Testis (tissue), 2 donors: Measurements from ENCODE around the gene RIC3.

Source experiments
- POLR2A ChIP-seq: fragments of 450-650 bp; IDR thresholded peaks from one replicate; pipeline ENCODE4 v1.6.1; 2017; ENCODE audit warnings: antibody characterized with exemption, mild to moderate bottlenecking, moderate library complexity
- TF ChIP-seq, protein P1 (sequence below), 3 experiments: fragments of 450-650 bp in 2 of 3; fragments of 200-600 bp in 1 of 3; sonication (generic) in 1 of 3; IDR thresholded peaks; one replicate each; pipeline ENCODE4 v1.5.1; 2016 to 2019; ENCODE audit warnings: antibody characterized with exemption in 3 of 3, mild to moderate bottlenecking in 2 of 3, moderate library complexity in 1 of 3

DNA sequence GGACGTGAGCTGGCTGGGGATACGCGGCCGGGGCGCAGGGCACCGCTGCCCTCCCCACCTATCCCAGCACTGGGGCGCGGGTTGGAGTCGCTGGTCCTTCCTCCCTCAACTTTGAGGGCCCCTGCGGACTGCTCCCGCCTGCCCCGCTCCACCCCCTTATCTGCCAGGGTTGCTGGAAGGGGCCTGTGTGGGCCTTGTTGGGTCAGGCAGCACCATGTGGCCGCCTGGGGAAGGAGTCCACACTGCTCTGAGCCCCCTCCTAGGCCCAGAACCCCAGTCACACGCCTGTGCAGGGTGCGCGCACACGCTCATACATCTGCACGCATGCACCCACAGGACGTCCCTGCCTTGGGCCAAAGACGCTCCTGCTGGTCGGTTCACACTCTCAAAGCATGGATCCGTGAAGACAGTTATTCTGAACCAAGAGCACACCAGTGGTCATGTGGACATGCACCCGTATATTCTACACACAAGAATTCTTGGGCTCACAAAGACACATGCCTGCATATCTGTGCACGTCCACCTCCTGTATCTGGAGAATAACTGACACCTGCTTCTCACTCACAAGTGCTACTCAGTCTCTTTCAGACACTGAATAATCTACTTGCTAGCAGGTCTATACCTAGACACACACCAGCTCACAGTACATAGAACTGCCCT lies 87.1 kb downstream of the RIC3 start:
- TF ChIP-seq, protein P1, sequence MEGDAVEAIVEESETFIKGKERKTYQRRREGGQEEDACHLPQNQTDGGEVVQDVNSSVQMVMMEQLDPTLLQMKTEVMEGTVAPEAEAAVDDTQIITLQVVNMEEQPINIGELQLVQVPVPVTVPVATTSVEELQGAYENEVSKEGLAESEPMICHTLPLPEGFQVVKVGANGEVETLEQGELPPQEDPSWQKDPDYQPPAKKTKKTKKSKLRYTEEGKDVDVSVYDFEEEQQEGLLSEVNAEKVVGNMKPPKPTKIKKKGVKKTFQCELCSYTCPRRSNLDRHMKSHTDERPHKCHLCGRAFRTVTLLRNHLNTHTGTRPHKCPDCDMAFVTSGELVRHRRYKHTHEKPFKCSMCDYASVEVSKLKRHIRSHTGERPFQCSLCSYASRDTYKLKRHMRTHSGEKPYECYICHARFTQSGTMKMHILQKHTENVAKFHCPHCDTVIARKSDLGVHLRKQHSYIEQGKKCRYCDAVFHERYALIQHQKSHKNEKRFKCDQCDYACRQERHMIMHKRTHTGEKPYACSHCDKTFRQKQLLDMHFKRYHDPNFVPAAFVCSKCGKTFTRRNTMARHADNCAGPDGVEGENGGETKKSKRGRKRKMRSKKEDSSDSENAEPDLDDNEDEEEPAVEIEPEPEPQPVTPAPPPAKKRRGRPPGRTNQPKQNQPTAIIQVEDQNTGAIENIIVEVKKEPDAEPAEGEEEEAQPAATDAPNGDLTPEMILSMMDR (IDR thresholded peaks at IDR 0.05), result no peak
- TF ChIP-seq POLR2A, result no peak
